ENCODE data around the gene LRRC7. TPM values are rescaled to one million over a fixed set of nuclear protein-coding genes. Genes with fewer than 3 reads are reported as not detected.

LRRC7 gene
- total and polyA plus RNA-seq, 12 donors: under 0.01 to 3.4 (median 0.32) TPM; not detected in 3

DNA sequence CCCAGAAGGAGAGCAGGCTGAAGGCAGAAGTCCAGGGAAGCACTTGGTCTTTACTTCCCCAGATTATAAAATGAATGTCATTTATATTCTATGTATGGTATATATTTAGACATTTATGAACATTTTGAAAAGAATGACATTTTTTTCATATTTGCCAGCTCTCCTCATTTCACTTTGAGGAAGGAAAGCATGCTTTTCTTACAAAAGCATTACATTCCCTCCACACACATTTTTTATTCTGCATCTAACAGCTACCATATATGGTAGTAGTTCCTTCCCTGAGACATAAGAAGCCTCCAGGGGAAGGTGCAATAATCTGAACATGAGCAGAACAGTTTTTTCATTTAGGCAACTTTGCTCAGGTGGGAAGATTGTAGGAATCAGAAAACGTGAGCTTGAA is 94.0 kb downstream of the LRRC7 start:
- no peak for DNase-seq
- 48 to 61% (median 50%) methylated on average over 1 of the region's 1 CpG for WGBS, 4 donors
- Histone ChIP-seq H3K27me3 (no peaks in the 10 kb centered on the region), H3K36me3 (replicated peaks in 1 of 2) (no peaks in the 10 kb centered on the region), H3K4me1 (replicated peaks in 1 of 2) (no peaks in the 10 kb centered on the region), H3K9me3 (replicated peaks in 1 of 3) (no peaks in the 10 kb centered on the region), H3K4me3 (no peak overlapping the region), H3K27ac (no peak overlapping the region)
- no peak for TF ChIP-seq POLR2A (IDR thresholded peaks at IDR 0.05)
- TF ChIP-seq, protein P1, sequence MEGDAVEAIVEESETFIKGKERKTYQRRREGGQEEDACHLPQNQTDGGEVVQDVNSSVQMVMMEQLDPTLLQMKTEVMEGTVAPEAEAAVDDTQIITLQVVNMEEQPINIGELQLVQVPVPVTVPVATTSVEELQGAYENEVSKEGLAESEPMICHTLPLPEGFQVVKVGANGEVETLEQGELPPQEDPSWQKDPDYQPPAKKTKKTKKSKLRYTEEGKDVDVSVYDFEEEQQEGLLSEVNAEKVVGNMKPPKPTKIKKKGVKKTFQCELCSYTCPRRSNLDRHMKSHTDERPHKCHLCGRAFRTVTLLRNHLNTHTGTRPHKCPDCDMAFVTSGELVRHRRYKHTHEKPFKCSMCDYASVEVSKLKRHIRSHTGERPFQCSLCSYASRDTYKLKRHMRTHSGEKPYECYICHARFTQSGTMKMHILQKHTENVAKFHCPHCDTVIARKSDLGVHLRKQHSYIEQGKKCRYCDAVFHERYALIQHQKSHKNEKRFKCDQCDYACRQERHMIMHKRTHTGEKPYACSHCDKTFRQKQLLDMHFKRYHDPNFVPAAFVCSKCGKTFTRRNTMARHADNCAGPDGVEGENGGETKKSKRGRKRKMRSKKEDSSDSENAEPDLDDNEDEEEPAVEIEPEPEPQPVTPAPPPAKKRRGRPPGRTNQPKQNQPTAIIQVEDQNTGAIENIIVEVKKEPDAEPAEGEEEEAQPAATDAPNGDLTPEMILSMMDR (IDR thresholded peaks at IDR 0.05): no peak
- intact Hi-C loops (cut with DNase I): no loop called here

DNA sequence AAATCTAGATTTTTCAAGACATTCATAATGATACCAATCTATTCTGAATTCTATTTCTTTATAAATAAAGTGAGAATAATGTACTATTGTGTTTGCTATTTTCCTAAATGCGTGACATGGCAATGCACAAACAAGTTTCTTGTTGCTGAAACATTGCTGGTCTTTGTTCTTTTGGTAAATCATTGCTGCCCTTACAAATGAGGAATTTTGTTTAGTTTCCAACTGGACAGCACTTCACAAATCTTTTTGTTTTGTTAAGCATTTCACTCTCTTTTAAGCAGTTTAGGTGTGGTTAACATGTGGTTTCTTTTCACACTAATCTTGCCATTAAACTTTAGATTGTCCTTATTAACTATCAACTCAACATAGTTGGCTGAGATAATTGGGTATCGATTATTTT is 94.6 kb downstream of the LRRC7 start:
- H3K4me3 ChIP-seq: no peak overlapping the region
- no peaks in the 10 kb centered on the region for H3K36me3 ChIP-seq (replicated peaks in 1 of 2)
- H3K9me3 ChIP-seq (replicated peaks in 1 of 3): no peaks in the 10 kb centered on the region
- no peaks in the 10 kb centered on the region for H3K27me3 ChIP-seq
- TF ChIP-seq POLR2A (IDR thresholded peaks at IDR 0.05): no peak
- TF ChIP-seq, protein P1 (IDR thresholded peaks at IDR 0.05): no peak
- DNase-seq: no peak
- no peak overlapping the region for H3K27ac ChIP-seq
- H3K4me1 ChIP-seq (replicated peaks in 1 of 2): no peaks in the 10 kb centered on the region
- intact Hi-C loops (cut with DNase I): no loop called here
- 75 to 89% (median 79%) methylated on average over 2 of the region's 2 CpGs for WGBS, 4 donors

DNA sequence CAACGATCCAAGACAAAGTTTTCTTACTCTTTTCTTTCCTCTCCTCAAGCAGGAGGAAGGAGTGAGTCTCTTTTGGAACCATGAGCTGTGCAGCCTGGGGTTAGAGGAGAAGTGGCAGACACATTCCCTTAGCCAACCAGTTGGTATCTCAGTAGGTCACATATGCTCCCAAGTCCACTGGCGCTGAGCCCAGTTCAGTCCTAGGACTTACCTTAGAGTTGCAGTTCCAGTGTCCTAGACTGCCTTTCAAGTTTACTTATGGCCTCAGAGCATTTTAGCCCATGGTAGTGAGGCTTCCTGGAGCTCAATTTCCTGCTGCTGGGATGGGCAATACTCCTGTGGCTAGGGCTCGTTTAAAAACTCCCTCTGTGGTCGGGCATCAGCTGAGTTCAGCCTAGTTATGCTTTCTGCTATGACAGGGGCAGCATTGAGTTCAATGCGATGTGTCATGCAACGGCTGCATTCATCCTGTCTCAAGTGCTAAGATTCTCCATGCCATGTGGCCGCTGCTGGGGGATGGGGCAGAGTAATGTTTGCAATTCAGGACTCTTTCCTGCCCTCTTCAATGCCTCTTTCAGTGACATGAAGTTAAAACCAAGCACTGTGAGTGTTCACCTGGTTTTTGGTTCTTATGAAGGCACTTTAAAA is 103.8 kb downstream of the LRRC7 start:
- no peak overlapping the region for H3K27ac ChIP-seq
- H3K4me3 ChIP-seq: no peak overlapping the region
- H3K9me3 ChIP-seq (replicated peaks in 1 of 3): no peaks in the 10 kb centered on the region
- intact Hi-C loops (cut with DNase I): no loop called here
- DNase-seq: no peak
- H3K27me3 ChIP-seq: no peaks in the 10 kb centered on the region
- TF ChIP-seq, protein P1 (IDR thresholded peaks at IDR 0.05): no peak
- no peak for TF ChIP-seq POLR2A (IDR thresholded peaks at IDR 0.05)
- WGBS, 4 donors: 64 to 79% (median 75%) methylated on average over 7 of the region's 7 CpGs
- H3K4me1 ChIP-seq (replicated peaks in 1 of 2): no peaks in the 10 kb centered on the region
- no peaks in the 10 kb centered on the region for H3K36me3 ChIP-seq (replicated peaks in 1 of 2)

DNA sequence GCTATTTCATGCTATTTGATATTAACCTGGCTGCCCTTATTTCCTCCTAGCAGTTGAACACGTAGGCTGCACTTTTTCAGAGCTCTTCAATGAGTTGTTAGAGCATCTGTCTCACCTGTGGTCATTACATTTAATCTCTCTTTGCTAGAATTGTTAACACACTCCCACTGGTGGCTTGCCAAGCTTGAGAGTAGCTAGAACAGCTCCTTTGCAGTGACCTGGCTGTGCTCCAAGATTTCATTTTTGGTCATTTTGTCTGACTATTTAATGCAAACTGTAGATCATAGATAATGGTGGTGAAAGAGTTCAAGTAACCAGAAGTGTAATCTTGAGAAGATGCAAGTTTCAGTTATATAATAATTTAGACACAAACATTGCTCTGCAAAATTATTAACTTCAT is 105.6 kb downstream of the LRRC7 start:
- Histone ChIP-seq H3K9me3 (replicated peaks in 1 of 3) (no peaks in the 10 kb centered on the region), H3K27me3 (no peaks in the 10 kb centered on the region), H3K4me1 (replicated peaks in 1 of 2) (no peaks in the 10 kb centered on the region), H3K27ac (no peak overlapping the region), H3K4me3 (no peak overlapping the region), H3K36me3 (replicated peaks in 1 of 2) (no peaks in the 10 kb centered on the region)
- intact Hi-C loops (cut with DNase I): no loop called here
- DNase-seq: no peak
- no peak for TF ChIP-seq POLR2A (IDR thresholded peaks at IDR 0.05)
- TF ChIP-seq, protein P1 (IDR thresholded peaks at IDR 0.05): no peak
- 53 to 83% (median 64%) methylated on average over 1 of the region's 1 CpG for WGBS, 4 donors
